Fibroblast of mammary gland (primary cell): ENCODE results near the gene HEATR5A.

Experiments
- DNase-seq: peaks from one replicate; pipeline ENCODE4 v3.0.0-alpha.2; 2010; ENCODE audit warnings: low read depth
- H3K4me3 ChIP-seq: 2 replicates; pipeline ENCODE4 v1.5.1; 2011; ENCODE audit warnings: low read depth, mild to moderate bottlenecking, low read length, moderate library complexity; ENCODE audit not compliant: control insufficient read depth
- CTCF ChIP-seq: conservative IDR thresholded peaks from 2 replicates; pipeline ENCODE4 v1.5.1; 2011; ENCODE audit warnings: low read depth, low read length, inconsistent platforms; ENCODE audit not compliant: control insufficient read depth, insufficient read depth

Gene HEATR5A

GRCh38 chr14:31456841-31457664 lies 36.7 kb upstream of the HEATR5A start, which contains the start of gene DTD2:
DTD2 (minus strand) TSS chr14:31457506; CDS start chr14:31457393, 113 bp downstream.
- no peak for TF ChIP-seq CTCF
- DNase-seq: peak; percentile 92
- H3K4me3 ChIP-seq: peak within 1 kb of the TSS; percentile 84

GRCh38 chr14:31449971-31450610 lies 29.7 kb upstream of the HEATR5A start:
- peak; percentile 61 for DNase-seq
- no peak overlapping the region for H3K4me3 ChIP-seq
- TF ChIP-seq CTCF: peak; percentile 58

- no peak overlapping the region for H3K4me3 ChIP-seq
- no peak for TF ChIP-seq CTCF
- no peak for DNase-seq
These were observed 28.8 kb upstream of the HEATR5A start for GRCh38 chr14:31449136-31449535.

- TF ChIP-seq CTCF: no peak
- H3K4me3 ChIP-seq: no peak overlapping the region
- no peak for DNase-seq
These were observed 25.4 kb upstream of the HEATR5A start for GRCh38 chr14:31445703-31446102.

GRCh38 chr14:31442284-31442683 lies 21.9 kb upstream of the HEATR5A start:
- no peak for DNase-seq
- H3K4me3 ChIP-seq: no peak overlapping the region
- TF ChIP-seq CTCF: no peak

- no peak overlapping the region for H3K4me3 ChIP-seq
- no peak for TF ChIP-seq CTCF
- peak; percentile 46 for DNase-seq
These were observed 21.1 kb upstream of the HEATR5A start for GRCh38 chr14:31441273-31442111.
